NCI-H460 (cell line): Measurements from ENCODE around the gene TOGARAM2. TPM values are rescaled to one million over a fixed set of nuclear protein-coding genes. Genes with fewer than 3 reads are reported as not detected.

Source experiments
- DNase-seq: peaks from one replicate; pipeline ENCODE4 v3.0.0-alpha.2; 2016; ENCODE audit warnings: low read depth; ENCODE audit errors: extremely low read depth
- total RNA-seq: library from RNA; depleted of rRNA; stranded (reverse); fragments of >200 nt; shearing (Covaris generic); gene quantifications from 2 replicates; pipeline ENCODE4 v1.2.3, GENCODE V29; 2014

TOGARAM2 gene
- total RNA-seq, 1 experiment from 2014 or later: not detected

DNA sequence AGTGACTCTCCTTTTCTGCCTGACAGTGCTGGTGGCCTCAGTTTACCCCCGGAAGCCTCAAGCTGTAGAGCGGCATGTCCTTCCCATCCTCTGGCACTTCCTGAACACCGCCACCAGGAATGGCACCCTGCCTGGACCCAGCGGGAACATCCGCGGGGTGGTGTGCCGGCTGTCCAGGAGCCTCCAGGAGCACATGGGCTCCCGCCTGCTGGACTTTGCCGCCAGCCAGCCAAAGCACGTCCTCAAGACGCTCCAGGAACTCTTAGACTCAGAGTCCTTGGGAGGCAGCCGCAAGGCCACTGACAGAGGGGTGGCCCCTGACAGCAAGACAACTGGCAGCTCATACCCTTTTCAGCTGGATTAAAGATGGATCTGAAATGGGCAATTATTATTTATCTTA is 70.6 kb downstream of the TOGARAM2 start:
- DNase-seq: no peak

DNA sequence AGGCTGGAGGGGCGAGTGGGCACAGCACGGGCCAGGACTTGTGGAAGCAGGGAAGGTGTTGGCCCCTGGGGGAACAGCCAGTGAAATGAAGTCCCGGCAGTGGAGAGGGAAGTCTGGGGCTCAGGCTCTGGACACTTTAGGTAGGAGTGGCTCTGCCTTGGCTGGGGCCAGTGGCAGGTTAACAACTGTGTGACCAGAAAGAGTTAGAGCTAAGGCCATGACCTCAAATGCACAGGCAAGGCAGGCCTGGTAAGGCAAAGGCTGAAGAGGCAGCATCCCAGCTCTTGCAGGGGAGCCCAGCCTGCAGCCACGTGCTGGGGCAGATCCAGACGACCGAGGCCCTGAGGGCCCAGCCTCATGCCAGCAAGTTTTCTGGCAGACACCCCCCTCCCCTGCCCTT is 71.7 kb downstream of the TOGARAM2 start:
- DNase-seq: no peak

DNA sequence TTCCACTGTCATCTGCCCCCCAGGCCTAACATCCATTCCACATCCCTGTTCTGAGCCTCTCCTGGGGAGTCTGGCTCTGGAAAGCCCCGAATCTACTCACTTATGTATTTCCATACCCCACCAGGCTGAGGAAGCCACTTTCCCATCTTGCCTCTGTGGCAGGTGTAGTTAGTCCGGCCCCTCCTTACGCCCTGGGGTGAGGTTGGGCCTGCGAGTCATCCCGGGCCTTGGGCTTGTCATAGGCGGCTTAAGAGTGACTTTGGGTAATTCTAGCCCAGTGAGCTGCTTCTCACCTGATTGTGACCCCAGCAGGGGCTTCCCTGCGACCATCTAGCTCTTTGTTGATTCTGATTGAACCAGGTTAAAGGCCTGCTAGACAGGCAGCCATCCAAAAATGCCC is 72.1 kb downstream of the TOGARAM2 start:
- DNase-seq: no peak

DNA sequence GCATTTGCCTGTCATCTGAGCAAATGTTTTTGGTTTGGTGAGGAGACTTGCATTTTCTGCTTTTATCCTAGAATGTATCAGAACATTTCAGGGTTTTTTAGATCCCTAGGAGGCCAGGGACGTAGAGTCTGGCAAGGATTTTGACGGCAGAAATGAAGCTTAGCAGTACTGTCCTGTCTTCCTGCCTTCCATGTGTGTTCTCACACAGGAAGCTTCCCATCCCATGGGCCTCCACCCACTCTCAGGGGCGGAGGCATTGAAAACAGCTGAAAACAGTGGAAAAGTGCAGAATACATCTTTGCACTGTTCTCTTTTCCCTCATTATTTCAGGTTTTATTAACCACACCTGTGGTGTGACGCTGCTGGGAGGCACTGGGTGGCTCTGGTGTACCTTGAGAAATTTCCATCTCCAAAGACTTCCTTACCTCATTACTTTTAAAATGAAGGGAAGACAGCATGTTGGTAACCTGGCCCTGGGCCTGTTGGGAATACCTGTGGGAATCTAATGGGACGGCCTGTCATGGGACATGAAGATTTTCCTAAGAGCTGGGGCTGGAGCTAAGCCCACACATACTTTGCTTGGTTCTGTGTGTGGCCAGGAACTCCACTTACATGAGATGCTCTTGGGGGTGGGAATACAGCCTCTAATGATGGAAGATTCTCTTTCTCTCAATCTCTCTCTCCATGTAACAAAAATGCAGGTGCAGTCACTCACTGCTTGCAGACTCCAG is 72.7 kb downstream of the TOGARAM2 start:
- no peak for DNase-seq

DNA sequence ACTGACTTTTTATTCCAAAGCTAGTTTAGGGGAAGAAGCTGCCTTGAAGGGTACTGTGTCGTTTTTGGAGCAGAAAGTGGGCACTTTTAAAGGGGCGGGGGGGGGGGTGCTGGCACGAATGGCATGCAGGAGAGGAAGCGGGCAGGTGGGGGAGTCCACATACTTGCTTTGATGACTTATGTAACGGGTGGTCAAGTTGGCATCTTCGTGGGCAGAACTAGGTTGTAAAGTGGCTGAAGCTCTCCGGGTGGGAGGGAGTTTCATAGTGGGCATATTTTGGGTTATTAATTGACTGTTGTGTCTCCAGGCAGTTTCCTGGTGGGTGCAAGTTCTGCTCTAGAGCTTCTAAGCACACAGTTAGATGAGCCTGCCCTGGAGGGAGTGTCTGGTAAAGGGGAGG is 73.3 kb downstream of the TOGARAM2 start:
- DNase-seq: no peak

DNA sequence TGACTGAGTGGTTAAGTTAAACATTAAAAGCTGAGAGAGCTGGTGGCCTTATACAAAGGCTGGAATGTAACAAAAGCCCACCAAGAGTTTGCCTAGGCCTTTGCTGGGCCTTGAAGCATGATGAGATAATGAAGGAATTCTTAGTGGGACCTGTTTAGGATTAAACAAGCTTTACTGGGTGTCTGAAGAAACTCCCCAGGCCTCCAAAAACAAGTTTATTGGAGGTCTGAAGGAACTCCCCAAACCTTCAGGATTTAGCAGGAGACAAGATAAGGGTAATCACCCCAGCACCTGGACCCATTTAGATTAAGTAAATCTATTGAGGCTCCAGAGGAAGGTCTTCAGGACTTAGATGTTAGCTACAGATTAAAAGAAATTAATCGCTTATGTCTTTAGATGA is 74.5 kb downstream of the TOGARAM2 start:
- no peak for DNase-seq

DNA sequence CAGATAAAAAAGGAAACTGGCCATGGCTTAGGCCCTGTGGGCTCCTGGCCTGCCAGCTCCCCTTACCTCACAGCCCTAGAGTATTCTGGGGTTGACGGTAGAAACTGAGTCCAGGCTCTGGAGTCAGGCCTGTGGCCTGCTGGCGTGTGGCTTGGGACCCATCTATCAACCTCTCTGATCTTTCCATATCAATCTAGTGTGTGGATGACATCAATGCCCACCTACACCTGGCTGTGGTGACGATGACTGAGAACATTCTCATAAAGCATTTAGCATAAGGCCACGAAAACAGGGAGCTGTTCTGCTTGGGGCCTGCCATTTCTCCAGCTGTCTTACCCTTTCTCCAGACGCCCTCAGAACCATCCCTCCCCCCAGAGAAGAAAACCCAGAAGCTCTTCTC is 75.4 kb downstream of the TOGARAM2 start:
- no peak for DNase-seq

DNA sequence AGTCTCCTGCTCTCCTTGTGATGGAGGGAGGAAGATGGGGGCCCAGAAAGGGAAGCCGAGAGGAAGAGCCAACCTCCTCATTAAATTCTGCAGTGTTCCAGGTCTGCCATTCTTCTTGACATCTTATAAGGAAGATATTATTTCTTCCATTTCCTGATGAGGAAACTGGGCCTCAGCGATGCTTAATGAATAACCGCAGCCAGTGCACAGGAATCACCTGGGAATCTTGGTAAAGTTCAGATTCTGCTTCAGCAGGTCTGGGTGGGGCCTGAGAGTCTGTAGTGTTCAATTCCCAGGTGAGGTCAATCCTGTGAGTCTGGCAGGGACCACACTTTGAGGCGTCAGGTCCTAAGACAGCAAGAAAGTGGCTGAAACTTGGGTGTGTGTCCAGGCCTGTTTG is 75.9 kb downstream of the TOGARAM2 start:
- DNase-seq: no peak

DNA sequence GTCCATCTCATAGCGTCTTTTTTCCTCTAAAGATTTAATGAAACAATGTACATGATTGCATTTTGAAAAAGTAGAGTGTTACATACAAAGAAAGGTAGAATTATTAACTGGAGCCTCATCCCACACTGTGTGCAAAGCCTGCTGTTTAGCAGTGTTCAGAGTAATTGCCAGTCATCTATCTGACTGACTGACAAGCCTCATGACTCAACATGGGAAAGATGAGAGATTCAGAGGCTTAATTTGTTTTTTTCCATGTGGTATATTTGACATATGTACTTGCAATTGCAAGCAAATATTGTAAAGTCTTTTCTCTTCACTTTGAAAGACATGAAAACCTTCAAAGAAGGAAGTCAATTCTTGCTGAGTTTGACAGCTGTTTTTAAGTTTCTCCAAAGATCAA is 78.5 kb downstream of the TOGARAM2 start:
- DNase-seq: no peak

DNA sequence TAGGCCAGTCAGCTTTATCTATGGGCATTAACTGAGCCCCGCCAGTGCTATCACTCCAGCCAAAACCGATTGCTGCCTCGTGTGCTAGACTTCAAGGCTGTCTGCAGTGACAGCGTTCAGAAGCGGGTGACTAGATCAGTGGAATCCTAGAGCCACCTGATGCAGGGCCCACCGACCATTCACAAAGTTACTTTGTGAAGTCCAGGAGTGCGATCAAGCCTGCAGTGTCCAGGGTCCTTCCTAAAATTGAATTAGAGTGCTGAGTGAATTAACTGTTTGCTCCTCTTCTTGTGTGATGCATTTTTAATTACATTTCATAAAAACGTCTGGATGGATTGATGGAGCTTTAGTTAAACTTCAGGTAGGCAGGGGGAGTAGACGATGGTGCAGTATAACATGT is 79.3 kb downstream of the TOGARAM2 start:
- DNase-seq: no peak

DNA sequence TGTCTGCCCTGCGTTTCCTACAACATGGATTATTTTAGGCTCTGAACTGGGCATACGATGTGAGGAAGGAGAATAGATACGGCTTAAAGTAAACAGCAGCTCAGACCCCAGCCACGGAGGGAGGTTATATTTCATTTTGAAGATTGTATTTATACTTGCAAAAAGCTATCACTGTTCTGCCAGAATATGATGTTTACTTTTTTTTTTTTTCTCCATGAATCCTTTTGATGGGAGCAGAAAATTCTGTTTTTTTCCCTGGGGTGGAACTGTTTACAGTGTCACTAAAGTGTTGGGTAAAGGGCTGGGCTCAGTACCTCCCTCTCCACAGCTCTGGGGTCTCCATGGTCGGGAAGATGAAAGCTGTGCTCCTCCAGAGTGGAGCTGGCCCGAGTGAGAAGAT is 80.1 kb downstream of the TOGARAM2 start:
- DNase-seq: no peak

DNA sequence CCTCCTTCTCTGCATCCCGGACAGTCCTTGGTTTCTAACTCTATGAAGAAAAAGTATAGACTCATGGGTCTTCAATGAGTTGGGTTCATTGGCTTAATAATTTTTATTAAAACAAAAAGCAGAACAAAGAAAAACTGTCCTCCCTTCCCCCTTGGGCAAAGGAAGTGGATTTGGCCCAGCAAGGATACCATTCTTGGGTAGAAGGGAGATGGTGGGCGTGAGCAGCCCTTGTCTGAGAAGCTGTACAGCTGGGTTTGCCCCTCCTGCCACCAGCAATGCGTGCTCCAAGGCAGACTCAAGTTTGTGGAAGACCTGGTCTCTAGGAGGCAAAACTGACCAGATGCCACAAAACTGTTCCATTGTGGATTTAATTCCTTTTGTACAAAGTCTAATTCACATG is 80.5 kb downstream of the TOGARAM2 start:
- no peak for DNase-seq

DNA sequence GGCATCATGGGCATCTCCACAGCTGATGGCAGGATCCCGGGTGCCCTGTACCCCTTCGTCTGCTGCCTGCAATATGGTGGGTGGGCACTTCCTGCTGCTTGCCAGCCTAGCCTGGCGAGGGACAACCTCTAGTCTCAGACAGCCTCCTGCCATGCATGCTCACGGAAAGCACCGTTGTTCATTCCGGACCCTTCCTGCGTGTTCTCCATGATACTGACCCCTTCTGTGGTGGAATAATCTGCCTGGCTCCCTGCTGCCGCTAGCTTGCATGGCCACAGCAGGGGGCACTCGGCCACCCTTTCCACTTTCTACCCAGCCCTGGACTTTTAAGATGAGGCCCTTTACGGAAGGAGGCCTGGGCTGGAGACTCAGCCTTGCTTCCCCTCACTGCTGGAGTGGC is 81.3 kb downstream of the TOGARAM2 start:
- DNase-seq: no peak

DNA sequence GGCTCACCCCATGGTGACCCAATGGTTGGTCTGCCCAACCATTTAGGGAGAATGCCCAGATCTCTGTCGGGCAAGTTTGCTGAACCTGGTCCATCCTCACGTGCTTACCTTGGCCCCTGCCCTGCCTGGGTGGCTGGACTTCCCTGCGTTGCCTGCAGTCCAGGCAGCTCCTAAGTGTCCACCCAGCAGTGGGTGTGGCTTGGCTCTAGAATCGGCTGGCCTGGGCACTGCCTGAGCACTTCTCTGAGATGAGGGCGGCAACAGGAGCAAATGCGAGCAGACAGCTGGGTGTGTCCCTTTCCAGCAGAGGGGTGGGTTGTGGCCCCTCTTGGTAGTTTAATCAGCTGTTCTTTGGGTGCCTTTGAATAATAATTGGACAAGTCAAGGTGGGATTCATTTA is 82.0 kb downstream of the TOGARAM2 start:
- no peak for DNase-seq

DNA sequence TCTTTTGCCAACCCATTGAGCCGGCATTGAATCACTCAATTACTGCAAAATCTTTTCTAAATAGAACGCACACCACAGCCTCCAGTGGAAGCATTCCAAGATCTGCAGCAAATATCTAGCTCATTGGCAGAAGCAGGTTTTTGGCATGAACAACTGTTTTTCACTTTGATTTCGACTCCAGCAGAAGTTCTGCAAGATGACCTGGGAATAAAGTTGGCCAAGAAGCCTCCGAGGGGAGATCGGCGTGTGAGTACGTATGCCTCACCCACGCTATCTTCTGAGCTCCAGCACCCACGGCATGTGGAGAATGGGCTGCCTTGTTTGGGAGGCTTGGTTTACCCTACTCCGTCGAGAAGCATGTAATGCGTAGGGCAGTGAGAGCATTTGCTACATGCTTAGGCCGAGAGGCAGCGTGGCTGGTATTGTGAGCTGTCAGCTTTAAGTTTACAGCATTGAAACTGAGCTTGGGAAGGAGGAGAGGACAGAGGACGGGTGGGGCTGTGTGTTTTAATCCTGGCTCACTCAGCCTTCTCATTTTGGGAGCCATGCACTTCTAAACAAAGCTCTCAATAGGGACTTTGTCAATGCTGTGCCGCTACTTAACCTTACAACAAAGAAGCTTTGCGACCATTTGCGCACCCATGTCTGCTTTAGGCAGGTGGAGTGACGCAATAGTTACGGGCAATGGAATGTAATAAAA is 82.7 kb downstream of the TOGARAM2 start:
- DNase-seq: no peak

DNA sequence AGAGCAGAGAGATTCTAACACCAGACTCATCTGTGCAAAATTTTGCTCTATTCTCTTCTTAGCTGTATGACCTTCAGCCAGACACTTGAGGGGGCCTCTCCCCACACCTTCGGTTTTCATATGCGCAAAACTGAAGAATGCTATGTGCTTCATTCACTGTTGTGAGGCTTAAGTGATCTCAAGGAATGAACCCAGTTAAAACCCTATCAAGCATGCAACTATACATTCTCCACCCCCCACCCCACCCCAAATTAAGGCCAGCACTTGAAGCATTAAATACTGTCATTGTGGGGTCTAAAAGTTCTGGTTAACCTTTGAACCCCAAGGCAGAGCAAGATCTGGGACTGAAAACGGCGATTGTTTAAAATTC is 83.2 kb downstream of the TOGARAM2 start:
- DNase-seq: no peak

DNA sequence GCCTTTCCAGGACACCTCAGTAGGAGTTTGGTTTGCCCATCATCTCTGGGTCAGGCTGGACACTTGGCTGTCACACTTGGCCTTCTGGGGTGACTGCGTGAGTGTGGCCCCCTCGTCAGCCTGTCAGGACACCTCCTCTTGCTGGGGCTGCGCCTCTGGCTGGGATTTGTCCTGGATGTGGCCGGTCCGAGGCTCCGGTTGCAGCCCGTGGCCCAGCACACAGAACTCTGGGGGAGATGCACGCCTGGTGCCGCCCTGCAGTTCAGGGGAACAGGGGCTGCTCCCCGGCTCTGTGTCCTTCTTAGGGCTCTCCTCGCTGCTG is 83.6 kb downstream of the TOGARAM2 start:
- no peak for DNase-seq

DNA sequence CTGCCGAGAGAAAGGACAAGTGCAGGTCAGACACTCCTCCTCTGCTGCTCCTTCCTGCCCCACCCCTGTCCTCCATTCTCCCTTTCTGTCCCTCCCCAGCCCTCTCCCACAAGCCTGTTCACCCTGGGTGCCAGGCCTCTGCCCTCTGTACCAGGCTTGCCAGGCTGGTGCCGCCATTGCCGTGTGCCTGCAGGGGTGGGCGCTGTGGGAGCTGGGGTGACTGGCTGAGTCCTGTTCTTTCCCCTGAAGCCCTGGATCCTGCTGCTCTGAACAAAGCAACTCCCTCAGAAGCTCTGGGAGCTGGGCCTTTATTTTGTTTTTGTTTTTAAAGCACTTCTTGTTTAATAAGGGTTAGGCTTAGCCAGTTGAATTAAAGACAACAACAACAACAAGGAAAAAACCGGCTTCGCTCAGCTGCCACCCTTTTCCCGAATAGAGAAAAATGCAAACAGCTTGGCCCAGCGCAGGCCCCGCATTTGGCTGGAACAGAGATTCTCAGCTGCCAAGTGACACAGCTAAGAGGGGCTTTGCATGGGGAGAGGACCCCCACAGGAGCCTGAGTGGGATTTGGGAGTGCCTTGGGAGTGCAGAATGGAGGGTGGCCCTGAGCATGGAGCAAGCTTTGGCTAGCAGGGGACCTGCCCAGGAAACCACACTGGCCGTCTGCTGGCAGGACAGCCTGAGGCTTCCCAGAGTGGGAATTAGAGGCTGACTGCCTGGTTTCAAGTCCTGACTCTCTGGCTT is 84.1 kb downstream of the TOGARAM2 start:
- DNase-seq: no peak

DNA sequence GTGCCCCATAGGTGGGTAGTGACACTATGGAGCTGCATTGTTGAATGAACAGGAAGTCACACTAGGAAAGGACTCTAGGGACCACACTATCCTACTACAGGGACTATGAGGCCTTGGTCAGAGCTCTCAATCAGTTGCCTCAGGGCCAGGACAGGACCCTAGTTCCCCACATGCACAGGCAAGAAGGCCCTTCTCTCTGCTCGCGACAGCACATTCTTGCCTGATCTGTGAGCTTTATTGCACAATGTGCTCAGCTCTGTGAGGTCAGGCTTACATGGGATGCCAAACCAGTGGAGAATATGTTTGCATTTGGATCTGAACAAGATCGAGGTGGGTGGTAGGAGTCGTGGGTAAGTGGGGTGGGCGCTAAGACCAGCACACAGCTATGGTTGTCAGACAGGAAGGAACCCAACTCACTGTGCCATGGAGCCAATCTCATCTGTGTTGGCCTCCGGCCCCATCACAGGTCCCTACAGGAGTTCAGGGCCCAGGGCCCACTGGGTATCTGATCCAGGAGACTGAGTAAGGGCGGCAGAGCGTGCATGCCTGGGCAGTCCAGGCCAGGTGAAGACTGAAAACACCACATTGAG is 85.3 kb downstream of the TOGARAM2 start:
- no peak for DNase-seq

DNA sequence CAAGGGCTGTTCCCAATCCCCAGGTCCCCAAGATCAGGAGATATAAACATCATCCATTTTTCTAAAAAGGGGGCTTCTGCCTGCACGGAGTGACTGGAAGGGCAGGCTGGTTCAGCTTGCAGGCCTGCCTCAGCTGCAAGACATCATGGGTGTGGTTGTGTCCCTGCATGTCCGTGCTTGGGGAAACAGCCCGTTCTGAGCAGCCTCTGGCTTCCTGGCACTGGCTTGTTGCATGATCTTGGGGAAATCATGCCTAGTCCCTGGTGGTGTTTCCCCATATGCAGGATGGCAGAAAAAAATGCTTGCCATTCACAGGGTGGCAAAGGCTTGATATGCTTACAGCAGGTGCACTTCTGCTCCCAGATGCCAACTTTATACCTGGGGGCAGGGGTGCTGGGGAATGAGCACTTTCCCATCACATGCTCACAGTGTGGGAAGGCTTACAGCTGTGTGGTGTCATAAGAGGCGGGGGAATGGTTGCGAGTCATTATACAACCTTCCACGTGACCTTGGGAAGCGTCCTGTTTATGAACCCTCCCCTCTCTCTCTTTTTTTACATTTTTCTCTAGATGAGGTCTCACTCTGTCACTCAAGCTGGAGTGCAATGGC is 86.0 kb downstream of the TOGARAM2 start:
- no peak for DNase-seq

DNA sequence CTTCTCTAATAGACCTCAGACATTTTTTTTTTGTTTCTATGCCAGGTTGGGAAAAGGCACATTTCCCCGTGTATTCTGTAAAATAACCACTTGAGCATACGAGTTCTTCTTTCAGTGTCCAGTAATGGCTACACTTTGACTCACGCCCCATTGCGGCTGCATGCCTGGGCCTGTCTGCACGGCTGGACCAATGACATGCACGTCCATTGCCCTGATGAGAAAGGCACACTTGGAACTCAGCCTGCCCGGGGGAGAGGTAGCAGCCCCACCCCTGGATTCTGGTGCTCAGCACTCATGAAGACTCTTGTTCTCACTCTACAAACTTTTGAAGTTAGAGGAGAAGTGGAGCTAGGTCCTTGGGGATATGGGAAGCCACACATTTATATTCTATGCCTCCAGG is 87.4 kb downstream of the TOGARAM2 start:
- no peak for DNase-seq
